GM12878 (cell line): ENCODE data around the gene RPL10A. TPM values are rescaled to one million over a fixed set of nuclear protein-coding genes. Genes with fewer than 3 reads are reported as not detected.

Experiments used
- ATAC-seq: fragments of 200-7000 bp; cut with Tn5 transposase; 3 replicates; pipeline ENCODE4 v1.9.1; 2020; ENCODE audit warnings: mild to moderate bottlenecking, moderate library complexity
- BruUV-seq: library from RNA; stranded (reverse); fragments of 400-500 nt; replicated peaks from 2 replicates; lab custom pipeline; 2021; lab: Mats Ljungman, UMichigan
- CTCF ChIA-PET: fragments of 300-600 bp; sonication (Branson Sonifier 250); formaldehyde crosslinking; extraction: SDS; loops from one replicate; lab custom pipeline; 2021; ENCODE audit warnings: inconsistent platforms; lab: Yijun Ruan, JAX
- POLR2A ChIA-PET: fragments of 350-600 bp; formaldehyde crosslinking; extraction: SDS; loops from one replicate; lab custom pipeline; 2021; ENCODE audit warnings: inconsistent platforms; lab: Charles Lee
- RAD21 ChIA-PET: fragments of 300-600 bp; sonication (Branson Sonifier 250); formaldehyde crosslinking; loops from one replicate; lab custom pipeline; 2023; ENCODE audit warnings: antibody characterized with exemption; ENCODE audit not compliant: unreplicated experiment; lab: Charles Lee
- SMC1A ChIA-PET: fragments of 300-600 bp; sonication (Branson Sonifier 250); formaldehyde crosslinking; loops from one replicate; lab custom pipeline; 2023; ENCODE audit not compliant: unreplicated experiment, uncharacterized antibody; lab: Charles Lee
- DNase-seq: peaks from one replicate; pipeline ENCODE4 v3.0.0-alpha.2; 2011; ENCODE audit warnings: low read depth, low spot score
- FAIRE-seq: peaks from 3 replicates; lab custom pipeline; 2011; peaks lifted over from hg19 to GRCh38; lab: Jason Lieb, UNC
- H2AFZ ChIP-seq: 2 replicates; pipeline ENCODE4 v1.6.0; 2011; ENCODE audit warnings: low read depth, low read length, control low read depth; ENCODE audit not compliant: control insufficient read depth
- H3K27ac ChIP-seq: 2 replicates; pipeline ENCODE4 v1.5.1; 2011; ENCODE audit warnings: control low read depth; ENCODE audit not compliant: control insufficient read depth, insufficient read depth
- H3K27me3 ChIP-seq, 2 experiments: replicated peaks in 1 of 2; 2 replicates each; pipeline versions ENCODE4 v1.6.0 to v1.6.1; 2011; ENCODE audit warnings: low read length in 1 of 2; ENCODE audit not compliant: control insufficient read depth in 2 of 2, insufficient read depth in 2 of 2
- H3K36me3 ChIP-seq, 2 experiments: 2 replicates each; pipeline ENCODE4 v1.5.1; 2011; ENCODE audit warnings: low read length in 1 of 2; ENCODE audit not compliant: control insufficient read depth in 2 of 2, insufficient read depth in 2 of 2
- H3K4me1 ChIP-seq: 2 replicates; pipeline ENCODE4 v1.6.1; 2011; ENCODE audit warnings: mild to moderate bottlenecking, low read length, moderate library complexity, mixed read lengths; ENCODE audit not compliant: control insufficient read depth, insufficient read depth
- H3K4me2 ChIP-seq: 2 replicates; pipeline ENCODE4 v1.6.0; 2011; ENCODE audit warnings: control low read depth; ENCODE audit not compliant: control insufficient read depth, insufficient read depth
- H3K4me3 ChIP-seq: fragments of 200-600 bp; sonication (generic); 2 replicates; pipeline ENCODE4 v1.5.1; 2016
- H3K79me2 ChIP-seq: 2 replicates; pipeline ENCODE4 v1.6.0; 2011; ENCODE audit warnings: low read length; ENCODE audit not compliant: control insufficient read depth, insufficient read depth
- H3K9ac ChIP-seq: 2 replicates; pipeline ENCODE4 v1.8.0; 2011; ENCODE audit warnings: low read length, control low read depth, mixed read lengths; ENCODE audit not compliant: control insufficient read depth, insufficient read depth
- H3K9me3 ChIP-seq: replicated peaks from 3 replicates; pipeline ENCODE4 v1.5.1; 2011; ENCODE audit warnings: mild to moderate bottlenecking, low read length; ENCODE audit not compliant: control insufficient read depth, insufficient read depth
- H4K20me1 ChIP-seq: 2 replicates; pipeline ENCODE4 v1.6.0; 2011; ENCODE audit not compliant: control insufficient read depth, insufficient read depth
- EED ChIP-seq: sonication (generic); IDR thresholded peaks from 2 replicates; pipeline ENCODE4 v1.6.1; 2016; ENCODE audit warnings: antibody characterized with exemption, low read depth
- IKZF1 ChIP-seq: fragments of 450-650 bp; conservative IDR thresholded peaks from 2 replicates; pipeline ENCODE4 v1.6.1; 2017; ENCODE audit warnings: antibody characterized with exemption, mild to moderate bottlenecking
- JUND ChIP-seq: IDR thresholded peaks from 2 replicates; pipeline ENCODE4 v1.6.1; 2012; ENCODE audit warnings: low read depth, mild to moderate bottlenecking, low read length, improper control_type of control experiment, moderate library complexity
- PKNOX1 ChIP-seq: fragments of 450-650 bp; IDR thresholded peaks from 2 replicates; pipeline ENCODE4 v1.6.1; 2016; ENCODE audit warnings: mild to moderate bottlenecking
- RB1 ChIP-seq: fragments of 450-650 bp; formaldehyde crosslinking; IDR thresholded peaks from 2 replicates; pipeline ENCODE4 v1.6.1; 2017; ENCODE audit warnings: mild to moderate bottlenecking, borderline replicate concordance
- SREBF2 ChIP-seq: IDR thresholded peaks from 2 replicates; pipeline ENCODE4 v1.6.1; 2012; ENCODE audit warnings: mild to moderate bottlenecking, low read length
- STAT3 ChIP-seq: IDR thresholded peaks from 2 replicates; pipeline ENCODE4 v1.6.1; 2011; ENCODE audit warnings: low read depth, low read length, improper control_type of control experiment
- TCF7 ChIP-seq: IDR thresholded peaks from 2 replicates; pipeline ENCODE4 v1.6.1; 2014; ENCODE audit warnings: antibody characterized with exemption, borderline replicate concordance
- ZBTB40 ChIP-seq: fragments of 450-650 bp; IDR thresholded peaks from 2 replicates; pipeline ENCODE4 v1.6.1; 2016; ENCODE audit warnings: mild to moderate bottlenecking, moderate library complexity, borderline replicate concordance
- WGBS: methylation state at CpG from one replicate; pipeline ENCODE4 v1.1.6; 2016; ENCODE audit warnings: low lambda C conversion rate; ENCODE audit not compliant: insufficient replicate concordance, insufficient coverage; ENCODE audit errors: missing lambda C conversion rate; 5-methylcytosine and 5-hydroxymethylcytosine counted together
- in situ Hi-C: fragments of 300-500 bp; cut with MboI; formaldehyde crosslinking; loops from 9 replicates; pipeline ENCODE4 v1.14.3; 2018; ENCODE audit warnings: mixed read lengths
- intact Hi-C: fragments of 100-400 bp; cut with micrococcal nuclease; formaldehyde crosslinking; loops from one replicate; pipeline ENCODE4 v1.14.2; 2022; ENCODE audit not compliant: unreplicated experiment
- polyA plus RNA-seq, 11 experiments: library from polyadenylated mRNA; depleted of rRNA in 4 of 11; unstranded in 6 of 11; stranded (reverse) in 5 of 11; fragments of >200 nt; fragmentation: Nextera tagmentation in 4 of 11; fragmentation: Illumina TruSeq in 1 of 11; extraction: Ambion mirVana in 4 of 11; extraction: Trizol in 1 of 11; gene quantifications; 1 replicate in 1 of 11; 2 replicates in 10 of 11; pipeline versions ENCODE4 v1.2.1 to v1.2.3, GENCODE V29; 2011 to 2016; ENCODE audit warnings: inconsistent platforms in 2 of 11, missing spikeins in 2 of 11, low read depth in 1 of 11
- total RNA-seq, 4 experiments: library from RNA; depleted of rRNA in 3 of 4; stranded (reverse); fragments of >200 nt in 3 of 4; fragmentation: Illumina TruSeq in 1 of 4; extraction: Trizol in 1 of 4; gene quantifications; 2 replicates each; pipeline versions ENCODE4 v1.2.1 to v1.2.3, GENCODE V29; 2013 to 2021

The RPL10A gene
- total and polyA plus RNA-seq, 10 of the 15 experiments (the other 5 are each of a cell fraction or from before 2014, with no cell fraction given), result 833 to 4,029 (median 2,795) TPM

GRCh38 chr6:35508542-35508941 lies 40.3 kb downstream of the RPL10A start:
- no peak overlapping the region for H3K4me2 ChIP-seq
- no peaks in the 10 kb centered on the region for H3K36me3 ChIP-seq
- intact Hi-C loops (no loop called here), in situ Hi-C loops (no loop called here)
- H3K27ac ChIP-seq, result no peak overlapping the region
- H3K79me2 ChIP-seq, result no peaks in the 10 kb centered on the region
- no peak overlapping the region for H3K4me3 ChIP-seq
- no peak for ATAC-seq
- H3K27me3 ChIP-seq, result peaks cover 2 to 6% of the 10 kb centered on the region in 2 experiments; a peak in 1 of 4 replicates
- ChIA-PET CTCF (no interaction called here), POLR2A (no interaction called here), SMC1A (interaction anchor here (0.7 to 0.8 kb wide), 2 partner anchors 182 to 197 kb away, joined by 3 read pairs; no protein-coding TSS in a partner anchor), RAD21 (no interaction called here)
- no peaks in the 10 kb centered on the region for H4K20me1 ChIP-seq
- no peak for DNase-seq
- H3K9ac ChIP-seq, result no peak overlapping the region
- no peaks in the 10 kb centered on the region for H3K9me3 ChIP-seq
- no peak for FAIRE-seq
- whole genome bisulfite sequencing, result 21% methylated on average over 5 of the region's 5 CpGs
- BruUV-seq, result no TSS peak
- no peak for TF ChIP-seq IKZF1
- peaks cover 6% of the 10 kb centered on the region; the same call in 1 of the 2 replicates for H3K4me1 ChIP-seq
- no peak overlapping the region for H2AFZ ChIP-seq

GRCh38 chr6:35510916-35511561 lies 42.8 kb downstream of the RPL10A start:
- Histone ChIP-seq H3K9me3 (no peaks in the 10 kb centered on the region), H3K27ac (no peak overlapping the region), H3K79me2 (no peaks in the 10 kb centered on the region), H3K36me3 (no peaks in the 10 kb centered on the region), H3K4me1 (peaks cover 6% of the 10 kb centered on the region; the same call in 1 of the 2 replicates), H3K4me2 (no peak overlapping the region), H4K20me1 (no peaks in the 10 kb centered on the region), H2AFZ (no peak overlapping the region), H3K27me3 (peaks cover 2 to 6% of the 10 kb centered on the region in 2 experiments; a peak in 1 of 4 replicates), H3K9ac (no peak overlapping the region), H3K4me3 (no peak overlapping the region)
- no TSS peak for BruUV-seq
- RAD21 ChIA-PET, result no interaction called here
- in situ Hi-C loops (no loop called here), intact Hi-C loops (loop anchor here (1.0 kb wide), 1 partner anchor 25 kb away; no protein-coding TSS in a partner anchor)
- WGBS, result 19% methylated on average over 7 of the region's 7 CpGs
- ATAC-seq (no peak), DNase-seq (no peak), FAIRE-seq (no peak)
- POLR2A ChIA-PET, result no interaction called here
- CTCF ChIA-PET, result interaction anchor here (1.0 kb wide), 1 partner anchor 11 kb away, joined by 3 read pairs; no protein-coding TSS in a partner anchor
- SMC1A ChIA-PET, result no interaction called here
- TF ChIP-seq ZBTB40 (no peak), EED (no peak), JUND (no peak), TCF7 (no peak), RB1 (no peak), PKNOX1 (no peak), STAT3 (no peak), SREBF2 (no peak)
